Activated CD8-positive, alpha-beta memory T cell treated with anti-CD3 and anti-CD28 coated beads, Interleukin-2, amount 10 ng/mL, durations not matched to agents 7 days and 5 days (primary cell): ENCODE results near the gene CSRNP3. TPM values are rescaled to one million over a fixed set of nuclear protein-coding genes. Genes with fewer than 3 reads are reported as not detected.

Experiments used
- ATAC-seq: fragments of 150-1000 bp; cut with Tn5 transposase; one replicate; pipeline ENCODE4 v1.10.0; 2021; ENCODE audit warnings: moderate library complexity
- CTCF ChIA-PET: fragments of 350-600 bp; sonication (Branson Sonifier 250); formaldehyde crosslinking; loops from one replicate; lab custom pipeline; 2021; ENCODE audit warnings: antibody characterized with exemption; lab: Charles Lee
- DNase-seq: peaks from one replicate; pipeline ENCODE4 v3.0.0-alpha.2; 2020
- H3K27ac Mint-ChIP-seq: one replicate; pipeline ENCODE4 v1.8.0; 2021; ENCODE audit warnings: mild to moderate bottlenecking, mixed read lengths
- H3K27me3 Mint-ChIP-seq: one replicate; pipeline ENCODE4 v1.8.0; 2021; ENCODE audit warnings: mixed read lengths
- H3K36me3 Mint-ChIP-seq: one replicate; pipeline ENCODE4 v1.8.0; 2021; ENCODE audit warnings: mild to moderate bottlenecking, mixed read lengths
- H3K4me1 Mint-ChIP-seq: one replicate; pipeline ENCODE4 v1.8.0; 2021; ENCODE audit warnings: mixed read lengths
- H3K4me3 Mint-ChIP-seq: one replicate; pipeline ENCODE4 v1.8.0; 2021; ENCODE audit warnings: mild to moderate bottlenecking, moderate library complexity, mixed read lengths
- H3K9me3 Mint-ChIP-seq: one replicate; pipeline ENCODE4 v1.8.0; 2022; ENCODE audit warnings: low read depth, mixed read lengths
- total RNA-seq, 2 experiments: library from RNA; stranded (reverse); gene quantifications; one replicate each; pipeline ENCODE4 v1.2.3, GENCODE V29; 2021

The CSRNP3 gene
- total RNA-seq, 2 experiments from 2014 or later = not detected

GRCh38 chr2:165718610-165719210 lies 249.2 kb downstream of the CSRNP3 start:
- H3K27ac Mint-ChIP-seq = no peak overlapping the region
- no peaks in the 10 kb centered on the region for H3K36me3 Mint-ChIP-seq
- CTCF ChIA-PET = no interaction called here
- no peak overlapping the region for H3K4me3 Mint-ChIP-seq
- no peaks in the 10 kb centered on the region for H3K9me3 Mint-ChIP-seq
- ATAC-seq (no peak), DNase-seq (no peak)
- H3K27me3 Mint-ChIP-seq = peaks cover 16% of the 10 kb centered on the region
- H3K4me1 Mint-ChIP-seq = no peaks in the 10 kb centered on the region

- ATAC-seq (no peak), DNase-seq (no peak)
- CTCF ChIA-PET = no interaction called here
- H3K27ac Mint-ChIP-seq = no peak overlapping the region
- no peaks in the 10 kb centered on the region for H3K9me3 Mint-ChIP-seq
- no peaks in the 10 kb centered on the region for H3K4me1 Mint-ChIP-seq
- H3K36me3 Mint-ChIP-seq = no peaks in the 10 kb centered on the region
- peaks cover 19% of the 10 kb centered on the region for H3K27me3 Mint-ChIP-seq
- H3K4me3 Mint-ChIP-seq = no peak overlapping the region
These were observed 251.0 kb downstream of the CSRNP3 start for GRCh38 chr2:165720511-165720910.

- Mint-ChIP-seq H3K4me1 (no peaks in the 10 kb centered on the region), H3K27me3 (peaks cover 10% of the 10 kb centered on the region), H3K27ac (no peak overlapping the region), H3K9me3 (no peaks in the 10 kb centered on the region), H3K36me3 (no peaks in the 10 kb centered on the region), H3K4me3 (no peak overlapping the region)
- ATAC-seq (no peak), DNase-seq (no peak)
- CTCF ChIA-PET = no interaction called here
These were observed 255.9 kb downstream of the CSRNP3 start for GRCh38 chr2:165725421-165725820.

Other genes starting within 250 kb of the CSRNP3 start
- under 1 TPM in 1 of 2 experiments, not detected in 1; 0.21 TPM for gene SCN2A, start 230.3 kb upstream of the CSRNP3 start, total RNA-seq